PC-9 (cell line): ENCODE results near the gene ID4. TPM values are rescaled to one million over a fixed set of nuclear protein-coding genes. Genes with fewer than 3 reads are reported as not detected.
A peak's percentile ranks its signal among the peaks of the same experiment; 100 is the strongest.

ENCODE experiments used
- BruUV-seq: library from RNA; stranded (reverse); fragments of 400-500 nt; replicated peaks from 2 replicates; lab custom pipeline; 2021; lab: Mats Ljungman, UMichigan
- CTCF ChIA-PET: fragments of 300-600 bp; sonication (Branson Sonifier 250); formaldehyde crosslinking; loops from one replicate; lab custom pipeline; 2022; ENCODE audit warnings: antibody characterized with exemption; lab: Charles Lee
- POLR2A ChIA-PET: fragments of 300-600 bp; sonication (Branson Sonifier 250); formaldehyde crosslinking; loops from one replicate; lab custom pipeline; 2022; ENCODE audit warnings: antibody characterized with exemption; ENCODE audit not compliant: unreplicated experiment; lab: Charles Lee
- DNase-seq, 2 experiments: peaks; one replicate each; pipeline versions ENCODE4 v3.0.0 to v3.0.0-alpha.2; 2015 to 2022; ENCODE audit warnings: mixed read lengths in 1 of 2
- H2AFZ ChIP-seq: fragments of 200-600 bp; sonication (generic); 2 replicates; pipeline ENCODE4 v1.8.1; 2017; ENCODE audit warnings: antibody characterized with exemption
- H3F3A ChIP-seq: fragments of 200-600 bp; sonication (generic); 2 replicates; pipeline ENCODE4 v1.8.1; 2017; ENCODE audit warnings: antibody characterized with exemption, mild to moderate bottlenecking, low read depth; ENCODE audit not compliant: insufficient read depth
- H3K27ac ChIP-seq: fragments of 200-600 bp; sonication (generic); 2 replicates; pipeline ENCODE4 v1.6.1; 2016; ENCODE audit warnings: mixed run types
- H3K27me3 ChIP-seq: fragments of 200-600 bp; sonication (generic); 2 replicates; pipeline ENCODE4 v1.6.1; 2016; ENCODE audit warnings: low read depth, mixed run types; ENCODE audit not compliant: insufficient read depth
- H3K36me3 ChIP-seq: fragments of 200-600 bp; sonication (generic); 2 replicates; pipeline ENCODE4 v1.6.1; 2016; ENCODE audit warnings: low read depth, mixed run types
- H3K4me1 ChIP-seq: fragments of 200-600 bp; sonication (generic); replicated peaks from 2 replicates; pipeline ENCODE4 v1.6.1; 2016; ENCODE audit warnings: mixed run types; ENCODE audit not compliant: insufficient read depth
- H3K4me2 ChIP-seq: fragments of 200-600 bp; sonication (generic); 2 replicates; pipeline ENCODE4 v1.6.1; 2017; ENCODE audit warnings: mixed run types
- H3K4me3 ChIP-seq: fragments of 200-600 bp; sonication (generic); 2 replicates; pipeline ENCODE4 v1.6.1; 2016; ENCODE audit warnings: mixed run types
- H3K79me2 ChIP-seq: fragments of 200-600 bp; sonication (generic); 2 replicates; pipeline ENCODE4 v1.6.1; 2017; ENCODE audit warnings: low read depth, mixed run types
- H3K9me2 ChIP-seq: fragments of 200-600 bp; sonication (generic); 2 replicates; pipeline ENCODE4 v1.8.1; 2017; ENCODE audit warnings: mild to moderate bottlenecking; ENCODE audit not compliant: insufficient read depth
- H3K9me3 ChIP-seq: fragments of 200-600 bp; sonication (generic); 2 replicates; pipeline ENCODE4 v1.8.1; 2016; ENCODE audit warnings: low read depth; ENCODE audit not compliant: insufficient read depth
- H4K20me1 ChIP-seq: fragments of 200-600 bp; sonication (generic); 2 replicates; pipeline ENCODE4 v1.8.1; 2017; ENCODE audit not compliant: insufficient read depth
- CTCF ChIP-seq: fragments of 200-600 bp; sonication (generic); conservative IDR thresholded peaks from 2 replicates; pipeline ENCODE4 v1.6.1; 2017; ENCODE audit warnings: mixed run types, antibody characterized with exemption, mild to moderate bottlenecking, moderate library complexity
- EZH2 ChIP-seq: fragments of 200-600 bp; sonication (generic); IDR thresholded peaks from 2 replicates; pipeline ENCODE4 v1.8.0; 2017; ENCODE audit warnings: antibody characterized with exemption, low read depth
- intact Hi-C: fragments of 100-400 bp; cut with micrococcal nuclease; formaldehyde crosslinking; loops from one replicate; pipeline ENCODE4 v1.10.0; 2022; ENCODE audit not compliant: unreplicated experiment
- total RNA-seq: library from RNA; stranded (reverse); gene quantifications from 2 replicates; pipeline ENCODE4 v1.2.3, GENCODE V29; 2021

ID4 gene
- total RNA-seq, 1 experiment from 2014 or later: 4.4 TPM

- no peaks in the 10 kb centered on the region for H4K20me1 ChIP-seq
- no peaks in the 10 kb centered on the region for H3K36me3 ChIP-seq
- no peaks in the 10 kb centered on the region for H3K27me3 ChIP-seq
- H3K4me1 ChIP-seq: no peaks in the 10 kb centered on the region
- H3K4me3 ChIP-seq: no peak overlapping the region
- H2AFZ ChIP-seq: no peak overlapping the region
- no peaks in the 10 kb centered on the region for H3K79me2 ChIP-seq
- no peaks in the 10 kb centered on the region; the same call in 1 of the 2 replicates for H3K9me2 ChIP-seq
- no peak for TF ChIP-seq EZH2
- no peak for TF ChIP-seq CTCF
- no peak overlapping the region for H3K4me2 ChIP-seq
- no peaks in the 10 kb centered on the region; the same call in 1 of the 2 replicates for H3F3A ChIP-seq
- ChIA-PET CTCF (no interaction called here), POLR2A (no interaction called here)
- no peak for DNase-seq
- BruUV-seq: no TSS peak
- H3K27ac ChIP-seq: no peak overlapping the region
- intact Hi-C loops: loop anchor here (1.0 kb wide), 1 partner anchor 40 kb away; no protein-coding TSS in a partner anchor
- H3K9me3 ChIP-seq: no peaks in the 10 kb centered on the region
Observed at GRCh38 chr6:19811397-19812079, 25.6 kb upstream of the ID4 start.

GRCh38 chr6:19812512-19813119 is 24.6 kb upstream of the ID4 start:
- TF ChIP-seq EZH2 (no peak), CTCF (peak; percentile 73)
- Histone ChIP-seq H3K9me2 (no peaks in the 10 kb centered on the region; the same call in 1 of the 2 replicates), H3K27ac (no peak overlapping the region), H4K20me1 (no peaks in the 10 kb centered on the region), H3K4me3 (no peak overlapping the region), H3K27me3 (no peaks in the 10 kb centered on the region), H3K4me2 (no peak overlapping the region), H3K36me3 (no peaks in the 10 kb centered on the region), H3K9me3 (no peaks in the 10 kb centered on the region), H2AFZ (no peak overlapping the region), H3K79me2 (no peaks in the 10 kb centered on the region), H3F3A (no peaks in the 10 kb centered on the region; the same call in 1 of the 2 replicates), H3K4me1 (no peaks in the 10 kb centered on the region)
- ChIA-PET POLR2A (interaction anchor here (0.5 kb wide), 1 partner anchor 242 kb away, joined by 3 read pairs; no protein-coding TSS in a partner anchor), CTCF (interaction anchor here (1.0 kb wide), 1 partner anchor 27 kb away, joined by 3 read pairs; no protein-coding TSS in a partner anchor)
- intact Hi-C loops: loop anchor here (1.0 kb wide), 1 partner anchor 39 kb away; no protein-coding TSS in a partner anchor
- no TSS peak for BruUV-seq
- no peak for DNase-seq

GRCh38 chr6:19818805-19819204 is 18.4 kb upstream of the ID4 start:
- Histone ChIP-seq H3F3A (no peaks in the 10 kb centered on the region; the same call in 1 of the 2 replicates), H3K36me3 (no peaks in the 10 kb centered on the region), H2AFZ (no peak overlapping the region), H3K9me3 (no peaks in the 10 kb centered on the region), H3K4me2 (no peak overlapping the region), H4K20me1 (no peaks in the 10 kb centered on the region), H3K9me2 (no peaks in the 10 kb centered on the region), H3K4me1 (no peaks in the 10 kb centered on the region), H3K4me3 (no peak overlapping the region), H3K79me2 (no peaks in the 10 kb centered on the region), H3K27ac (no peak overlapping the region), H3K27me3 (no peaks in the 10 kb centered on the region)
- TF ChIP-seq CTCF (no peak), EZH2 (no peak)
- intact Hi-C loops: no loop called here
- ChIA-PET CTCF (no interaction called here), POLR2A (no interaction called here)
- DNase-seq: no peak
- BruUV-seq: no TSS peak
